AG09309 (cell line): Measurements from ENCODE around the gene MKS1.

Source experiments
- DNase-seq: peaks from one replicate; pipeline ENCODE4 v3.0.0-alpha.2; 2010; ENCODE audit warnings: low read depth
- H3K4me3 ChIP-seq: 2 replicates; pipeline ENCODE4 v1.5.1; 2011; ENCODE audit warnings: mild to moderate bottlenecking, low read depth, low read length, moderate library complexity; ENCODE audit not compliant: control insufficient read depth
- CTCF ChIP-seq: IDR thresholded peaks from 2 replicates; pipeline ENCODE4 v1.5.1; 2011; ENCODE audit warnings: mild to moderate bottlenecking, low read depth, low read length, inconsistent platforms; ENCODE audit not compliant: insufficient read depth, control insufficient read depth; ENCODE audit errors: missing control alignments

The MKS1 gene

GRCh38 chr17:58187063-58187462 lies 32.0 kb downstream of the MKS1 start:
- TF ChIP-seq CTCF = no peak
- DNase-seq = no peak
- H3K4me3 ChIP-seq = no peak overlapping the region

- DNase-seq = no peak
- no peak overlapping the region for H3K4me3 ChIP-seq
- TF ChIP-seq CTCF = no peak
Measured at GRCh38 chr17:58186591-58186990, 32.5 kb downstream of the MKS1 start.

GRCh38 chr17:58184986-58185761 lies 33.9 kb downstream of the MKS1 start:
- TF ChIP-seq CTCF = no peak
- no peak overlapping the region for H3K4me3 ChIP-seq
- DNase-seq = no peak

GRCh38 chr17:58184308-58184985 lies 34.6 kb downstream of the MKS1 start:
- DNase-seq = no peak
- no peak overlapping the region for H3K4me3 ChIP-seq
- TF ChIP-seq CTCF = no peak

GRCh38 chr17:58183514-58183913 lies 35.5 kb downstream of the MKS1 start:
- no peak overlapping the region for H3K4me3 ChIP-seq
- no peak for DNase-seq
- TF ChIP-seq CTCF = no peak

- no peak for TF ChIP-seq CTCF
- no peak for DNase-seq
- no peak overlapping the region for H3K4me3 ChIP-seq
Measured at GRCh38 chr17:58181796-58182195, 37.3 kb downstream of the MKS1 start.
